ENCODE results near the gene BABAM2. TPM values are rescaled to one million over a fixed set of nuclear protein-coding genes. Genes with fewer than 3 reads are reported as not detected.

BABAM2 gene
- total RNA-seq, 1 donor, result 28.5 TPM

DNA sequence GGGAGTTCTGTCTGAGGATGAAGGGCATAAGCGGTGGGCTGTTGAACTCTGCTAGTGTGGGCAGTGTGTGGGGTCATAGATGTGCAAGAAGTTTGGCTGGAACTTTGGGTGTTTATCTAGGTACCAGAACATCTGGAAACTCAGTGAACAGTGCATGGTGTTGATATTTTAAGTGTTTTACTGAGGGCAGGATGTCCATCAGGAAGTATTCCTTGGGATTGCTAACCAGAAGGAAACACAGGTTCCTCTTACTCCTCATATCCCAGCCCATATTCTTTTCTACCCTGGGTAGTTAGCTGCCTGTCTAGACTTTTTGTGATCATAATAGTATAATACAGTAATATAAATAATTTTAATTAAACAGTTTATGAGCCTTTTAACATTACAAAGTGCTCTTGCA, 15.5 kb downstream of the BABAM2 start:
- H3K4me3 ChIP-seq (ENCODE audit: low read depth, low read length), result no peak overlapping the region
- TF ChIP-seq, protein P1, sequence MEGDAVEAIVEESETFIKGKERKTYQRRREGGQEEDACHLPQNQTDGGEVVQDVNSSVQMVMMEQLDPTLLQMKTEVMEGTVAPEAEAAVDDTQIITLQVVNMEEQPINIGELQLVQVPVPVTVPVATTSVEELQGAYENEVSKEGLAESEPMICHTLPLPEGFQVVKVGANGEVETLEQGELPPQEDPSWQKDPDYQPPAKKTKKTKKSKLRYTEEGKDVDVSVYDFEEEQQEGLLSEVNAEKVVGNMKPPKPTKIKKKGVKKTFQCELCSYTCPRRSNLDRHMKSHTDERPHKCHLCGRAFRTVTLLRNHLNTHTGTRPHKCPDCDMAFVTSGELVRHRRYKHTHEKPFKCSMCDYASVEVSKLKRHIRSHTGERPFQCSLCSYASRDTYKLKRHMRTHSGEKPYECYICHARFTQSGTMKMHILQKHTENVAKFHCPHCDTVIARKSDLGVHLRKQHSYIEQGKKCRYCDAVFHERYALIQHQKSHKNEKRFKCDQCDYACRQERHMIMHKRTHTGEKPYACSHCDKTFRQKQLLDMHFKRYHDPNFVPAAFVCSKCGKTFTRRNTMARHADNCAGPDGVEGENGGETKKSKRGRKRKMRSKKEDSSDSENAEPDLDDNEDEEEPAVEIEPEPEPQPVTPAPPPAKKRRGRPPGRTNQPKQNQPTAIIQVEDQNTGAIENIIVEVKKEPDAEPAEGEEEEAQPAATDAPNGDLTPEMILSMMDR (IDR thresholded peaks at IDR 0.05; ENCODE audit: insufficient read depth, low read depth, low read length), result no peak
- no peak for DNase-seq (ENCODE audit: low read depth)

DNA sequence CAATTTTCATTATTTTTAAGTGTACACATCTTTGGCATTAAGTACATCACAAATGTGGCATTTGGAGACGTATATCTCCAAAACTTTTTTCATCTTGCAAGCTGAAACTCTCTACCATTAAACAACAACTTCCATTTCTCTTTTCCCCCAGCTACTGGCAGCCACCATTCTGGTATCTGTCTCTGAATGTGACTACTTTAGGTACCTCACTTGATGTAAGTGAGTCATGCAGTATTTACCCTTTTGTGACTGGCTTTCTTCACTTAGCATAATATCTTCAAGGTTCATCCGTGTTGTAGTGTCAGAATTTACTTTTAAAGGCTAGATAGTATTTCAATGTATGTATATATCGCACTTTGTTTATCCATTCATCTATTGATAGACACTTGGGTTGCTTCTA, 17.0 kb downstream of the BABAM2 start:
- TF ChIP-seq, protein P1 (IDR thresholded peaks at IDR 0.05; ENCODE audit: insufficient read depth, low read depth, low read length), result no peak
- no peak for DNase-seq (ENCODE audit: low read depth)
- no peak overlapping the region for H3K4me3 ChIP-seq (ENCODE audit: low read depth, low read length)

DNA sequence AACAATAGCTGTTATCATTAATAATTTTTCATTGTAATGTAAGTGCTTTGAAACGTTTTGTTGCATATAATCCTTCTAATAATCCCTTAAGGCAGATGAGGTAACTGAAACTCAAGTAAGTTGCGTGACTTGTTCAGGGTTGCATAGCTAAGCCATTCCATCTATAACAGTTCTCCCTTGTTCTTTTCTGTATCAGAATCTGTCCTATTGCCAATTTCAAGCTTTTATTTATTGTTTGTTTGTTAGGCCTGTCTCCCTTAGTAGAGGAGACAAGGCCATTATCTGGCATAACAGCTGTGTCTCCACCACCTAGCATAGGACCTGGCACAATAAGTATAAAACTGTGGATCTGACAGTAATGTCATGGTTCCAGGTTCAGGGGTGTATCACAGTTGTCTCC, 19.4 kb downstream of the BABAM2 start:
- no peak overlapping the region for H3K4me3 ChIP-seq (ENCODE audit: low read depth, low read length)
- no peak for DNase-seq (ENCODE audit: low read depth)
- TF ChIP-seq, protein P1 (IDR thresholded peaks at IDR 0.05; ENCODE audit: insufficient read depth, low read depth, low read length), result no peak

DNA sequence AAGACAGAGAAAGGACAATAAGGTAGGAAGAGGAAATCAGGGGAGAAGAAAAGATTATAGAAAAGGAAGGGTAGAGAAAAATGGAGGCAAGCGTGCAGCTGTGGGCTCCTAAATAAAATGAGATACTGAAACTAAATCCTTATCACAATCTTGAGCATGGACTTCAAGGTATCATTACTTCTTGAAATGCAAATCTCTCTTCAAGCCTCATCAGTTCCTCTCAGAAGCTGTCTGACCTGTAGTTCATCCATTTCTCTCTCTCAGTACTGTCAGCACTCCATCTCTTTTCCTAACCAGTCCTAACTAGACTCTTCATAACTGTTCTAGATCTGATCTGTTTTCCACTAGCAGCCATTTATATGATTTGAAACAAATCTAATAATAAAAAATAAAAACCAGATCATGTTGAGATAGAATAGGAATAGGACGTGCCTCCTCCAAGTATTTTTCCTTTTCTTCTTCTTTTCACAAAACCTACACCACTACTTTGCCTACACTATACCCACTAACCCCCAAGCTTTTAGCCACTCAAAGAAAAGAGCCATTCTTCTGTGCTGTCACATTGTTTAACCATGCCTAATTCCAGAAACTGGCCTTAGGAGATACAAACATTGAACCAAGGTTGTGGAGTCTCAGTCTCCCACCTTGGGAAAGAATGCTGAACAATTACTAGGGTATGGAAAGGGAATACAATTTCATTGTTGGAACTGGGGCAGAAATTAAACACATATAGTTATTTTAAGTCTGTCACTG, 21.1 kb downstream of the BABAM2 start:
- no peak overlapping the region for H3K4me3 ChIP-seq (ENCODE audit: low read depth, low read length)
- no peak for DNase-seq (ENCODE audit: low read depth)
- TF ChIP-seq, protein P1 (IDR thresholded peaks at IDR 0.05; ENCODE audit: insufficient read depth, low read depth, low read length), result no peak

DNA sequence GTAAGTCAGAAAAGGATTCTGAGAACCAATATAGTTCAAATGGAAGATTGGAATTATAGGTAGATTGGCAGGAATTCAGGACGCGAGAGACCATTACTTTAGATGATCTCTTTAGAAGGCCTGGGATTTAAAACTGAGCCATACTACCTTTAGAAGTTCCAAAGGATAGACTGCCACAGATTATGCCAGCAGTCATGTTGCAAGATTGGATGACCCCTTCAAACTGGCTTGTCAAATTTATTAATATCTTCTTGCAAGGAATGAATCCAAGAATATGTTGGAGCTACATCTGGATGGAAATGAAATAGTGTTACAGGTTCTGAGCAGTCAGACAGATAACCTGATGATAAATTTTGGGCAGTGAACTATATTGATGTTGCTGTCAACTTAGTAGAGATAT, 22.0 kb downstream of the BABAM2 start:
- no peak overlapping the region for H3K4me3 ChIP-seq (ENCODE audit: low read depth, low read length)
- no peak for DNase-seq (ENCODE audit: low read depth)
- TF ChIP-seq, protein P1 (IDR thresholded peaks at IDR 0.05; ENCODE audit: insufficient read depth, low read depth, low read length), result no peak

DNA sequence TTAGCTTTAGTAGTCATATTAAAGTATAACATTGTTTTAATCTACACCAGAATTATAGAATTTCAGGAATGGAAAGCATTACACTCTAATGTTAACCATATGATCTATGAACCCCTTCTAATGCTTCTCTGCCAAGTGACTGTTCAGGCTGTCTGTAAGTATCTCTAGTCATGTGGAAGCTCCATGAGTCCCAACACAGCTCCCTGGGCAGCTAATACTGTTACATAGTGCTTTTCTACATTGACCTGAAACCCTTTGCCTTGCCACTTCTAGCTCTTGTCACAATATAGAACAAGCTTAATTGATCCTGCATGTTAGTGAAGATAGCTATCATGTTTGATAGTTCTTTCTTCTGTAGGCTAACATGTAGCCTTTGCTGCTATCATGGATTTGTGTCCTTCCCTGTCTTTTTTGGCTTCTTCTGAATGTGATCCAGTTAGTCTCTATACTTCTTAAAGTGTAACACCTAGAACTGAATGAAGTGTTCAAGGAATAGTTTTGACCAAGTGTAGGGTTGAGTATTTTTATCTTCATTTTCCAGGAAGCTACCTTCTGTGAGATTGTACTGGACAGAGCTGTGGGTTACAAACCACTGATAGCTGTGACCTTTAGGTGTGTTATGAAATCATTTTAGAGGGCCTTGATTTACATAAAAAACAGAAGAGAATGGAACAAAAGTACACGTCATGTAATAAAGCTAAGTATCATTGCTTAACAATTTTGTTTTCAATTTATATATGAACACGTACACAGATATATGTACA, 23.7 kb downstream of the BABAM2 start:
- DNase-seq (ENCODE audit: low read depth), result no peak
- TF ChIP-seq, protein P1 (IDR thresholded peaks at IDR 0.05; ENCODE audit: insufficient read depth, low read depth, low read length), result no peak
- no peak overlapping the region for H3K4me3 ChIP-seq (ENCODE audit: low read depth, low read length)
